DND-41 (cell line): ENCODE measurements around the gene UGT1A4.

Experiments
- ATAC-seq: fragments of 200-7000 bp; cut with Tn5 transposase; 3 replicates; pipeline ENCODE4 v1.9.1; 2021; ENCODE audit warnings: low read depth; ENCODE audit not compliant: insufficient read depth
- DNase-seq: peaks from one replicate; pipeline ENCODE4 v3.0.0-alpha.2; 2020
- H2AFZ ChIP-seq: 2 replicates; pipeline ENCODE4 v1.6.0; 2012; ENCODE audit warnings: low read depth, low read length
- H3K27ac ChIP-seq: 2 replicates; pipeline ENCODE4 v1.5.1; 2012; ENCODE audit warnings: low read length, inconsistent platforms
- H3K27me3 ChIP-seq: fragments of 200-600 bp; sonication (generic); 2 replicates; pipeline ENCODE4 v1.6.0; 2012; ENCODE audit warnings: low read length, mild to moderate bottlenecking, inconsistent platforms; ENCODE audit not compliant: insufficient read depth, poor library complexity
- H3K36me3 ChIP-seq: 2 replicates; pipeline ENCODE4 v1.5.1; 2012; ENCODE audit warnings: low read length, inconsistent platforms; ENCODE audit not compliant: insufficient read depth
- H3K4me1 ChIP-seq: 2 replicates; pipeline ENCODE4 v1.5.1; 2012; ENCODE audit warnings: mild to moderate bottlenecking, low read length; ENCODE audit not compliant: insufficient read depth
- H3K4me2 ChIP-seq: 2 replicates; pipeline ENCODE4 v1.6.0; 2012; ENCODE audit warnings: mild to moderate bottlenecking, moderate library complexity, low read length, inconsistent platforms; ENCODE audit not compliant: insufficient read depth
- H3K4me3 ChIP-seq, 2 experiments: fragments of 200-600 bp in 1 of 2; shearing (Covaris generic) in 1 of 2; 2 replicates each; pipeline ENCODE4 v1.5.1; 2012 to 2016; ENCODE audit warnings: inconsistent platforms in 2 of 2, low read length in 2 of 2, mild to moderate bottlenecking in 2 of 2, low read depth in 1 of 2, moderate library complexity in 1 of 2
- H3K79me2 ChIP-seq: 2 replicates; pipeline ENCODE4 v1.6.0; 2012; ENCODE audit warnings: low read length, inconsistent platforms; ENCODE audit not compliant: insufficient read depth
- H3K9ac ChIP-seq: 2 replicates; pipeline ENCODE4 v1.6.0; 2012; ENCODE audit warnings: low read depth, mild to moderate bottlenecking, inconsistent platforms, low read length, moderate library complexity
- H3K9me3 ChIP-seq: 2 replicates; pipeline ENCODE4 v1.5.1; 2012; ENCODE audit warnings: low read length, moderate library complexity, mild to moderate bottlenecking, inconsistent platforms; ENCODE audit not compliant: insufficient read depth, severe bottlenecking
- H4K20me1 ChIP-seq: 2 replicates; pipeline ENCODE4 v1.6.0; 2012; ENCODE audit warnings: low read length; ENCODE audit not compliant: insufficient read depth
- CTCF ChIP-seq: IDR thresholded peaks from 2 replicates; pipeline ENCODE4 v1.5.1; 2012; ENCODE audit warnings: borderline replicate concordance, low read length, moderate library complexity, mild to moderate bottlenecking; ENCODE audit not compliant: poor library complexity, severe bottlenecking; ENCODE audit errors: extremely low read depth
- EZH2 ChIP-seq: IDR thresholded peaks from 3 replicates; pipeline ENCODE4 v1.6.1; 2012; ENCODE audit warnings: borderline replicate concordance, low read depth, mild to moderate bottlenecking, moderate library complexity, low read length, inconsistent platforms; ENCODE audit not compliant: severe bottlenecking

Gene UGT1A4

GRCh38 chr2:233711312-233712008 lies 7.1 kb upstream of the UGT1A4 start:
- ATAC-seq (peak; percentile 94), DNase-seq (peak; percentile 71)
- Histone ChIP-seq H4K20me1 (no peaks in the 10 kb centered on the region), H3K79me2 (no peaks in the 10 kb centered on the region), H3K4me1 (no peaks in the 10 kb centered on the region), H3K36me3 (no peaks in the 10 kb centered on the region), H3K4me2 (no peak overlapping the region), H3K27ac (no peak overlapping the region), H3K4me3 (no peak overlapping the region), H3K9me3 (no peaks in the 10 kb centered on the region), H2AFZ (no peak overlapping the region), H3K27me3 (peaks cover 6% of the 10 kb centered on the region), H3K9ac (no peak overlapping the region)
- peak; percentile 95 for TF ChIP-seq CTCF
- no peak for TF ChIP-seq EZH2

GRCh38 chr2:233712611-233713261 lies 5.8 kb upstream of the UGT1A4 start, which contains the start of gene UGT1A5:
UGT1A5 (plus strand) TSS chr2:233712907; CDS start chr2:233712992, 85 bp downstream.
- TF ChIP-seq EZH2 (no peak), CTCF (no peak)
- H3K9ac ChIP-seq: no peak within 1 kb of the TSS
- no peaks in the 10 kb centered on the region for H3K4me1 ChIP-seq
- H3K36me3 ChIP-seq: no peaks in the 10 kb centered on the region
- no peak within 1 kb of the TSS for H2AFZ ChIP-seq
- H3K9me3 ChIP-seq: no peaks in the 10 kb centered on the region
- no peak within 1 kb of the TSS for H3K4me3 ChIP-seq
- DNase-seq (no peak), ATAC-seq (no peak)
- peaks cover 7% of the 10 kb centered on the region for H3K27me3 ChIP-seq
- no peaks in the 10 kb centered on the region for H3K79me2 ChIP-seq
- H3K27ac ChIP-seq: no peak within 1 kb of the TSS
- no peaks in the 10 kb centered on the region for H4K20me1 ChIP-seq
- no peak within 1 kb of the TSS for H3K4me2 ChIP-seq

GRCh38 chr2:233713262-233713615 lies 5.3 kb upstream of the UGT1A4 start:
- DNase-seq: peak; percentile 10
- Histone ChIP-seq H3K36me3 (no peaks in the 10 kb centered on the region), H4K20me1 (no peaks in the 10 kb centered on the region), H3K4me3 (no peak overlapping the region), H3K9me3 (no peaks in the 10 kb centered on the region), H3K27ac (no peak overlapping the region), H3K9ac (no peak overlapping the region), H2AFZ (no peak overlapping the region), H3K4me2 (no peak overlapping the region), H3K79me2 (no peaks in the 10 kb centered on the region), H3K4me1 (no peaks in the 10 kb centered on the region), H3K27me3 (peaks cover 7% of the 10 kb centered on the region)
- no peak; the same call in 2 of the 3 replicates for ATAC-seq
- TF ChIP-seq EZH2 (no peak), CTCF (no peak)
